ENCODE measurements around the gene ONECUT1.

Gene ONECUT1

GRCh38 chr15:52734329-52734728 lies 55.8 kb downstream of the ONECUT1 start:
- in situ Hi-C loops (cut with MboI; ENCODE audit: low sequenced_read_pairs): loop anchor here (25.0 kb wide), 1 partner anchor 397 kb away; no protein-coding TSS in a partner anchor

DNA sequence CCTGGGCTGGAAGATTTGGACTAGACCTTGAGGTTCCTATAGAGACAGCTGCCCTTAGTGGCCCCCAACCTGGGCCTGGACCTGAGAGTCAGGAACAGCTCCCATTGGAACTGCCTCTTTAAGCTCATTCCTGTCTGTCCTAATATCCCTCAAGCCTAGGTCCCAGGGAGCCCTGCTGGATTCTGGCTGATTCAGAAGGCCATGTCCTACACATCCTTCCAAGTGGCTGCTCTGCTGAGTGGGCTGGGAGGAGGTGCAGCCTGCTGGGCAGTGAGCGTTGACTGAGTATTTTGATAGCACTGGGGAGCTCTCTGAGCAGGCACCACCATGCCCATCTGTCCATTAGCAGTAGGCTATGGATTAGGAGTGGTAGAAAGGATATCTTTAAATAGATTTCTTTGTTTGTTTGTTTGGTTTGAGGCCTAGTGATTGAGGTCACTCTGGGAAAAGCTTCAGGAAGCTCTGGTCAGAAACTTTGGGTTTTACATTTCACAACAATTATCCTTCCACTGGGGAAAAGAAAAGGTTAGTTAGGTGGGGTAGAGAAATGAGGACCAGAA lies 56.4 kb downstream of the ONECUT1 start:
- in situ Hi-C loops (cut with MboI; ENCODE audit: low sequenced_read_pairs): loop anchor here (25.0 kb wide), 1 partner anchor 396 kb away; no protein-coding TSS in a partner anchor

DNA sequence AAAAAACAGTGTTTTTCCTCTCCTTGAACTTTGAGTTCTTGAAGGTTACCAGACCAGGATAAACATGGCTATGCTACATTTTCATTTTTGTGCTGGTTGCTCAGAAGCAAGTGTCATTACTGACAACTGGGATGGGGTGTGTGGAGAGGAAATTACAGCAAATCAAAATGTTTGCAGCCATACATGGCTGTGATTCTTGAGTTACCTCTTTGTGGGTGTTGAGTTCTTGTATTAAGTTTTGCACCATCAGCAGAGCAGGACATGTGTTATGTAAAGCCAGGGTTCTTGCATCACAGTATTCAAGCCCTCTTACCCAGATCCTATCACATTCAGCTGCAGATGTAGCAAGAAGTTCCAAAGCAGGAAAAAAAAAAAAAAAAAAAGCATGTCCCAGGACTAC lies 57.0 kb downstream of the ONECUT1 start:
- in situ Hi-C loops (cut with MboI; ENCODE audit: low sequenced_read_pairs): loop anchor here (25.0 kb wide), 1 partner anchor 396 kb away; no protein-coding TSS in a partner anchor

DNA sequence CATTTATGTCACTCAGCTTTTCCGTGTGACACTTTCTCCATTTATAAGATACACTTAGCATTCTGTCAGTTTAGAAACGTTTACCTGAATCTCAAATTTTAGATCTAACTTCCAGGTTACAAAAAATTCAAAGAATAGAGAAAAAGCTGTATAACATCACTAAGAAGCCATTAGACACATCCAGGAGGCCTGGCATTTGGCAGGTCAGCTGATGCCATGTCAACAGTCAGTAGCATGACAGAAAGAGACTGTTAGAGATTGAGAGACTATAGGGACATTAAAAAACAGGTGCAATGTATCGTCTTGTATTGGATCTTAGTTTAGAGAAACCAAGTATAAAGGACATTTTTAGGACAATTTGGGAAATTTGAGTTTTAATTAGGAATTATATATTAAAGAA lies 57.6 kb downstream of the ONECUT1 start:
- in situ Hi-C loops (cut with MboI; ENCODE audit: low sequenced_read_pairs): loop anchor here (25.0 kb wide), 1 partner anchor 395 kb away; no protein-coding TSS in a partner anchor

DNA sequence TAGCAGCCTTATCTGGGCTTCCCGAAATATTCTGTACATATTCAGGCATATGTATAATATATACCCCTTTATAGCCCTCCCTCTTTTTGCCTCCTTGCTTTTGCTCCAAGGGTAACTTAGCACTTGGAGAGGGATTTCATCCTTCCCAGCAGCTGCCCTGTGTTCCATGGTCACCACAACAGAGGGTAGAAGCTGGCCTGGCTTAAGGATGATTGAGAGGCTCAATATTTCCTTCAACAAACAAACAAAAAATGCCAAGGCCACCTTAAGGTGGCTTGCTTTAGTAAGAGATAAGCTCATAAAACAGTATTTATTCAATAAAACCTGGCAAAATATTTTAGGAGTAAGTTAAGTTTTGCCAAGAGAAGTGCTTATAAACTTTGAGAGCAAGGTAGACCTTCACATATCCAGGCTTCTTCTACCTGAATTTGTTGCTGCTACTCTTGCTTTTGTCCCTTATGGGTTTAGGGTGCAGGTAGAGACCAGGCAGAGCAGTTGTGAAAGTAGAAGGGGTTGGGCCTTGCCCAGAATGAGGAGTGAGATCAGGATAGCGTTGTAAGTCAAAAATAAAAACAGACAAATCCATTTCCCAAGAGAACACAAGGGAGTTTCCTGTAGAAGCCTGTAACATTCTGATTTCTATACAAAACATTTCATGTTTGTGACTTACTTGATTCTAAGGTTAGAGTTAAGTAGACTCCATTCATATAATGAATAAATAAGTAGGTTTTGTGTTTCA lies 58.2 kb downstream of the ONECUT1 start:
- in situ Hi-C loops (cut with MboI; ENCODE audit: low sequenced_read_pairs): loop anchor here (25.0 kb wide), 1 partner anchor 395 kb away; no protein-coding TSS in a partner anchor

GRCh38 chr15:52731004-52731403 lies 59.1 kb downstream of the ONECUT1 start:
- in situ Hi-C loops (cut with MboI; ENCODE audit: low sequenced_read_pairs): loop anchor here (25.0 kb wide), 1 partner anchor 394 kb away; no protein-coding TSS in a partner anchor

DNA sequence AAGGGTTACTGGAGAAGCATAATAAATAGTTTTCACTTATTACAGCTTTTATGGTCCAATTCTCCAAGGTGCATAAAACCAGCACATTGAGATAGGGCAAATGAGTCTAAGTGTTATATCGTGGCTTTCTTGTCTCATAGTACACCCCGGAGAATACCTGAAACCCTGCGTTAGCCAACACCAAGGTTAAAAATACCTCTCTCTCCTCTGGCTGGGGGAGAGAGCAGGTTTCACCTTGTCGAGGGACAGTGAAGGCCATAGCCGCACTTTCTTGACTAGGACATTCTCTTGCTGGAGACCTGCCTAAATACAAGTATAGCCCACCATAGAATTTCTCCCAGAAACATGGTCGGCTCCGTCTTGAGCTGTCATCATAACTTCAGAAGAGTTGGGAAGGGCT lies 59.5 kb downstream of the ONECUT1 start:
- in situ Hi-C loops (cut with MboI; ENCODE audit: low sequenced_read_pairs): loop anchor here (25.0 kb wide), 1 partner anchor 393 kb away; no protein-coding TSS in a partner anchor

GRCh38 chr15:52730173-52730572 lies 60.0 kb downstream of the ONECUT1 start:
- in situ Hi-C loops (cut with MboI; ENCODE audit: low sequenced_read_pairs): loop anchor here (25.0 kb wide), 1 partner anchor 393 kb away; no protein-coding TSS in a partner anchor

DNA sequence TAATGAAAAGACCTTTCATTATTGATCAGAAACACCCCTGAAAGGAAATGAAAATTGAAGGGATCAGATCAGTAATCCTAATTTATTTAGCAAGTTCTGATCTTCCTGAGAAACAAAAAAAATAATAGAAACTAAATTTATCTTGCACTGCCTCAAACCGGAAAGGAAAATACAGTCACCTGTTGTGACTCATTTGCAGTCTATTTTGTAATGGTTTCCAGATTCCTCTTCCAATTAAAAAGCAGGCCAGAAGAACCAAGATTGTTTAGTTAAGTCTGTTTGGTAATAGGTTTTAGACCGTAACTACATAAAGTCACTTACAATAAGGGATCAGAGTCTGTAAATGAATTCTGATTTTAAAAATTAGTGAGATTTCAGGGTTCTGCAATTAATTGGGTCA lies 61.2 kb downstream of the ONECUT1 start:
- in situ Hi-C loops (cut with MboI; ENCODE audit: low sequenced_read_pairs): loop anchor here (25.0 kb wide), 1 partner anchor 392 kb away; no protein-coding TSS in a partner anchor

GRCh38 chr15:52727815-52728214 lies 62.3 kb downstream of the ONECUT1 start:
- in situ Hi-C loops (cut with MboI; ENCODE audit: low sequenced_read_pairs): loop anchor here (25.0 kb wide), 1 partner anchor 391 kb away; no protein-coding TSS in a partner anchor

DNA sequence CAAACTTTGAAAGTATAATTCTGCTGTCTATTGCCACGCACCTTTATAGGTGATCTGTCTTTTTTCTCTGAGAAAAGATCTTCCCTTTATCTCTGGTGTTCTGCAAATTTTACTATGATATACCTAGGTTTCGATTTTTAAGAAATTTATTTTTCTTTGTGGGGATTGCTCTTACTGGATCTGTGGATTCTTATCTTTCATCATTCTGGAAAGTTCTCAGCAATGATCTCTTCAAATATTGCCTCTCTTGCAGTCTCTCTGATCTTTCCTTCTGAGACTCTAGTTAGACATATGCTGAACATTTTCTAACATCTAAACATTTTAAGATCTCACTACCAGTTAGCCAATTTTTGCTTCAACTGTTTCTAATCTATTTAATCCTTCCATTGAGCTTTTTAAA lies 63.9 kb downstream of the ONECUT1 start:
- in situ Hi-C loops (cut with MboI; ENCODE audit: low sequenced_read_pairs): loop anchor here (25.0 kb wide), 1 partner anchor 389 kb away; no protein-coding TSS in a partner anchor

GRCh38 chr15:52718551-52718950 lies 71.6 kb downstream of the ONECUT1 start:
- in situ Hi-C loops (cut with MboI; ENCODE audit: low sequenced_read_pairs): no loop called here

DNA sequence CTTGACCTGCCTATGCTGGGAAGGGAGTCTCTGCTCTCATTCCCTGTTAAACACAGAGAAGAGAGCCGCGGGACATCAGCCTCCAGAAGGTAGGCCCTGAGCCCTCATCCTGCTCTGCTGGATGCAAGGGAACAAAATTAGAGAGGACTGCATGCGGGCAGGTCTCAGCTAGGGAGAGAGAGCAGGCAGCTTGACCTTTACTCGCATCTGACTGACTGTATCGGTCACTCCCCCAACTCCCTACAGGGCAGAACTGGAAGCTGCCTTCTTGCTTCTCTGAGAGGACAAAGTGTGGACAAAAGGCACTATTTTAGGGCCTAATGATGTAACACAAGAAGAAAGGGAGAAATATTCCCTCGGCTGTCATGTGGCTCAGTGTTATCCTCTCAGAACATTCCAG lies 72.2 kb downstream of the ONECUT1 start:
- in situ Hi-C loops (cut with MboI; ENCODE audit: low sequenced_read_pairs): no loop called here

GRCh38 chr15:52717481-52717880 lies 72.7 kb downstream of the ONECUT1 start:
- in situ Hi-C loops (cut with MboI; ENCODE audit: low sequenced_read_pairs): no loop called here

GRCh38 chr15:52716536-52716935 lies 73.6 kb downstream of the ONECUT1 start:
- in situ Hi-C loops (cut with MboI; ENCODE audit: low sequenced_read_pairs): no loop called here

GRCh38 chr15:52715411-52715810 lies 74.7 kb downstream of the ONECUT1 start:
- in situ Hi-C loops (cut with MboI; ENCODE audit: low sequenced_read_pairs): no loop called here

DNA sequence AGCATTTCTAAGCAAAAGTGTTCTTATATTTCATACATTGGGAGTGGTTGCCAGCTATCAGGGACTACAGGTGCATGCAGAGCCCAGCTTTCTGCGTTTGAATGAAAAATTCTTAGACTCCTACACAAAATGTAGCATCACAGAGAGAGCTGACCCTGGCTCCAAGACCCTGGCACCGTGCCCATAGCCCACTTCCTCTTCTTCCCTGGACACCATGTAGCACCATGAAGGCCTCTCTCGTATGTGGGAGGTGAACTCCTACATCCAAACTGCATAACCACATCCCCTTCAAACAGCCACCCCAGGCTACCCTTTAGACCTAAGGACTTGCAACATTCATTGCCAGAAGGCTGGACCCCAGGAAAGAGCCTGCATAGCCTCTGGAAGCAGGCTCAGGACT lies 75.2 kb downstream of the ONECUT1 start:
- in situ Hi-C loops (cut with MboI; ENCODE audit: low sequenced_read_pairs): no loop called here

DNA sequence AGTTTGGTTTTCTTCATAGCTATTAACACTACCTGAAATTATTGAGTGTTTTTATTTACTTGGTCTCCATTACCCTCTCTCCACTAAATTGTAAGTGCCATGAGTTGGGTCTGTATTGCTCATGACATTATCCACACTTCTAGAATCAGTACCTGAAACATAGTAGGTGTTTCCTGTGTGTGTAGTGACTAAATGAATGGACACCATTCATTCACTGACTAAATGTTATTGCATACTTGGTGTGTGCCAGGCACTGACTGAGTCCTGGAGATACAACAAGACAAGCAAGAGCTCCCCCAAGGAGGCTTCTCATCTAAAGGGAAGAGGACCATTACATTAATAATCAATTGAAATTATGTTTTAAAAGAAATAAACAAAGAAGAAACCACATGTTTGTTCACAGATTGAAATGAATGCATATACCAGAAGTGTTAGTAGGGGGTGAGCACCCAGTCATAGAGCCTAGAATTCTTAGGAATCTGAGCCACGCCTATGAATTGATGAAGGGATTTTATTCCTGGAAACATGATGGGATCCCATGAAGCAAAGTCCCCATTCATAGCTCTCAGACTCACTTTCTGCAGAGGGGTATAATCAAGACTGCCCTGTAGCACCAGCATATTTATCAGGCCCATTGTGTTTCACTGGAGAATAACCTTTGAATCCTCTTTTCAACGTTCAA lies 79.3 kb downstream of the ONECUT1 start:
- in situ Hi-C loops (cut with MboI; ENCODE audit: low sequenced_read_pairs): no loop called here

GRCh38 chr15:52710050-52710707 lies 80.0 kb downstream of the ONECUT1 start:
- in situ Hi-C loops (cut with MboI; ENCODE audit: low sequenced_read_pairs): no loop called here

- in situ Hi-C loops (cut with MboI; ENCODE audit: low sequenced_read_pairs): no loop called here
Measured at GRCh38 chr15:52709187-52709981, 80.8 kb downstream of the ONECUT1 start.
